Right ventricle myocardium inferior (tissue), 1 donor: ENCODE measurements around the gene TPCN1. TPM values are rescaled to one million over a fixed set of nuclear protein-coding genes. Genes with fewer than 3 reads are reported as not detected.

Experiments
- ATAC-seq: fragments of 200-7000 bp; cut with Tn5 transposase; one replicate; pipeline ENCODE4 v1.9.1; 2020; ENCODE audit warnings: mild to moderate bottlenecking, moderate library complexity
- DNase-seq: peaks from one replicate; pipeline ENCODE4 v3.0.0; 2021; ENCODE audit errors: missing footprints
- intact Hi-C: fragments of 100-400 bp; cut with DNase I; formaldehyde crosslinking; loops from one replicate; pipeline ENCODE4 v1.11.0; 2022
- total RNA-seq: library from RNA; stranded (reverse); fragmentation: NEBNext Ultra II Directional; extraction: Animal tissue kit (Norgen Biotek cat#: 25700); gene quantifications from one replicate; pipeline ENCODE4 v1.2.1, GENCODE V29; 2021
- donor health status: DM: no; HTN: yes; CAD: no; lungs with severe emphysema.

TPCN1 gene
- total RNA-seq, 1 donor from 2014 or later = 120 TPM

- intact Hi-C loops = no loop called here
- no peak for DNase-seq
- no peak for ATAC-seq
Measured at GRCh38 chr12:113316155-113316554, 94.9 kb downstream of the TPCN1 start.

DNA sequence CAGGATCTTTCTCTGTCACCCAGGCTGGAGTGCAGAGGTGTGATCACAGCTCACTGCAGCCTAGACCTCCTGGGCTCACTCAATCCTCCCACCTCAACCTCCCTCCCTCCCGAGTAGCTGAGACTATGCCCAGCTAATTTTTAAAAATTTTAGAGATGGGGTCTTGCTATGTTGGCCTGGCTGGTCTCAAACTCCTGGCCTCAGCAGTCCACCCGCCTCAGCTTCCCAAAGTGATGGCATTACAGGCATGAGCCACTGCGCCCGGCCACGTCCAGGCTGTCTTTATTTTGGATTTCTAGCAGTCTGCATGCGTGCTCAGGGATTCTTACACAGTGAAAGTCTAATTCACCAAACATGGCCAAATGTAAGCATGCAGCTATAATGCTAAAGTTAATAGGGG lies 95.9 kb downstream of the TPCN1 start:
- no peak for DNase-seq
- ATAC-seq = no peak
- intact Hi-C loops = no loop called here

DNA sequence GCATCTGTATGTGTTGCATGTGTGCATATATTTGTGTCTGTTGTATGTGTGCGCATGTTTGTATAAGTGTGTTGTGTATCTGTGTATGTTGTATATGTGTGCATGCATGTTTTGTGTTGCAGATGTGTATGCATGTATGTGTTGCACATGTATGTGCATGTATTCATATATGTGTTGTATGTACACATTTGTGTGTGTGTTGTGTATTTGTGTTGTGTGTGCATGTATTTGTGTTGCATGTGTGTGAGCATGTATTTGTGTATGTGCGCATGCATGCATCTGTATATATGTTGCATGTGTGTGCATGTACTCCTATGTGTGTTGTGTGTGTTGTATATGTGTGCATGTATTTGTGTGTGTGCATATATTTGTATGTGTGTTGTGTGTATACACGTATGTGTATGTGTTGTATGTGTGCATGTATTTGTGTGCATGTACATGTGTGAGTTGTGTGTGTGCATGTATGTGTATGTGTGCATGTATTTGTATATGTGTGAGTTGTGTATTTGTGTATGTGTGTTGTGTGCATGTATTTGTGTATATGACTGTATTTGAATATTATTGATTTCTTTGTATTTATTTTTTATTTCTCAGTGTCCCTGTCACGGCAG lies 96.9 kb downstream of the TPCN1 start:
- DNase-seq = no peak
- intact Hi-C loops = no loop called here
- ATAC-seq = no peak

DNA sequence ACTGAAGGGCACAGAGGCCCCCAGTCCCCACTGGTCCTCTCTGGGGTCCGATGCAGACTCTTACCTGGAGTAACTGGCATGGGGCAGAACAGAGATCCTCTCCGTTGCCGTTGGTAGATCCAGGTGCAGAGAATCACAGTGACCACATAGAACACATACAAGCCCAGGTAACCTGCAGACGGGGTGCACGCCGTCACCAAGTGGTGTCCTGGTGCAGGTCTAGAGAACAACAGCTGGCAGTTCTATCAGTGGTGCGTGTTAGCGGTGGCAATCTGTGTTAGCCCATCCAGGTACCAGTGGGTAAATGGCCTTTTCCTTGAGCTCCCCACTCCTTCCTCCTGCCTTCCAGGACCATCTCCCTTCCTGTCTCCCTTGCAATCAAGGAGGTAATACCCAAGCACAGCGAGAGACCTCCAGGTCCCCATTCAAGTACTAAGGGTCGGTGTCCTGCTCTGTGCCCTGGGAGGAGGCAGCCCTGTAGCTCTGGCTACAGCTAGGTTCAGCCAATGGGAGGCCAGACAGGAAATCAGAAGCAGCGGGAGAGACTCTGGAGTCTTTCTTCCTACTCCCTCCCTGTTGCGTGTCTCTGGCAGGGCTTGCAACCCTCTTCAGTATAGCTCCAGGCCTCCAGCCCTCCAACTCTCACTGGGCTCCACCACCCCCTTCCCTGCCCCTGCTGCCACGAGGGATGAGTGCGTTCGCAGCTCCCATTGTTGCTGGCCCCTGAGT lies 97.8 kb downstream of the TPCN1 start:
- ATAC-seq = no peak
- no peak for DNase-seq
- intact Hi-C loops = no loop called here

GRCh38 chr12:113320401-113320800 lies 99.1 kb downstream of the TPCN1 start:
- DNase-seq (no peak), ATAC-seq (no peak)
- intact Hi-C loops = no loop called here

GRCh38 chr12:113322343-113322742 lies 101.1 kb downstream of the TPCN1 start:
- intact Hi-C loops = no loop called here
- ATAC-seq (no peak), DNase-seq (no peak)

DNA sequence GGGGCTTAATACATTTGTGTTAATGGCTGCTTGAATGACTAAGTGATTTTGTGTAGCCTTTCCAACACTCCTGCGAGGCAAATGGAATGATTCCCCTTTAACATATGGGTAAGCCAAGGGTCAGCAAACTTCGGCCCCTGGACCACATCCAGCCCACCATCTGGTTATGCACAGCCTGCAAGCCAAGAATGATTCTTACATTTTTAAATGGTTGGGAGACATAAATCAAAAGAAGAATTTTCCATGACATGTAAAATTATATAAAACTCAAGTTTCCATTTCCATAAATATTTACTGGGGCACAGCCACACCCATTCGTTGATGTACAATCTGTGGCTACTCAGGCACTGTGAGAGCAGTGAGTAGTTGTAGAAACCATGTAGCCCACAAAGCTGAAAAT lies 104.7 kb downstream of the TPCN1 start:
- intact Hi-C loops = no loop called here
- DNase-seq (no peak), ATAC-seq (peak; percentile 80)

DNA sequence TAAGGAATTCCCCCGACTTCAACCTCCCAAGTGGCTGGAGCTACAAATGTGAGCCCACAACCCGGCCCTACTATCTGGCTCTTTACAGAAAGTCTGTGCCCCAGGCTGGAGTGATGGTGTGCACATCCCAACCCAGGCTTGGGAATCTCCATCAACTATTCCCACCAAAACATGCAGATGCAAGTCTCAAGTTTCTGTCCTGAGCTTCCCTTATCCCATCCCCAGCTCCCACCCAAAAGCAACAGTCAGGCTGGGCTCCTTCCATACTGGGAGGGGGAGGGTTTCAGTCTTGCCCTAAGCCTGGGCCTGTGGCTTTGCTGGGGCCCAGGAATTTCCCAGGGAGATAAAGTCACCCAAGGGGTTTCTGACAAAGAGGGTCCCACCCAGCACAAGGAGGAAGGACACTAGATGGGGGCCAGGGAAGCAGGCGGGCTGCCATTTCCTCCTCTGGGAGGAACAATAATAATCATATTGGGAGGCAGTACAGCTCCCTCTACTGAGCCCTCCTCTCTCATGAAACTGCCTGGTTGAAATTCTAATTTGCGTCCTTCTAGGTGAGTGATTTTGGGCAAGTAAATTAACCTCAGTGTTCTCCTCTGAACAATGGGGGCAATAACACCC lies 105.6 kb downstream of the TPCN1 start:
- no peak for DNase-seq
- intact Hi-C loops = no loop called here
- ATAC-seq = peak; percentile 32

DNA sequence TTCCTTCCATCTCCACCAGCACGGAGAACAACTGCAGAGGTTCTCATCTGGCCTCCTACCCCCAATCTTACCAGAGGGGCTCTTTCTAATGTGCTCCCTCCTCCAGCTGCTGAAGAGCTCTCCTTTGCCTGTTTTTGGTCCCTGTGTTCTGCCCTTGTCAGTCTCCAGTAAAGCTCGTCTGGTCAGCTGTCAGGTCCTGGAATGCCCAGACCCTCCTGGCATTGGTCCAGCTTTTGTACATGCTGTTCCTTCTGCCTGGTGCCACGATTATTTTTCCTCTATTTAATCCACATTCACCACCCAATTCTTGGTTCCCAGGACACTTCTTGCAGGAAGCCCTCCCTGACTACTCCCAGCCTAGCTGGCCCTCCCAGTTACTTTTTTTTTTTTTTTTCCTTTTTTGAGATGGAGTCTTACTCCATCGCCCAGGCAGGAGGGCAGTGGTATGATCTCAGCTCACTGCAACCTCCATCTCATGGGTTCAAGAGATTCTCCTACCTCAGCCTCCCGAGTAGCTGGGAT lies 107.2 kb downstream of the TPCN1 start:
- intact Hi-C loops = no loop called here
- no peak for ATAC-seq
- no peak for DNase-seq

GRCh38 chr12:113329022-113329790 lies 107.9 kb downstream of the TPCN1 start:
- intact Hi-C loops = no loop called here
- DNase-seq (no peak), ATAC-seq (no peak)

DNA sequence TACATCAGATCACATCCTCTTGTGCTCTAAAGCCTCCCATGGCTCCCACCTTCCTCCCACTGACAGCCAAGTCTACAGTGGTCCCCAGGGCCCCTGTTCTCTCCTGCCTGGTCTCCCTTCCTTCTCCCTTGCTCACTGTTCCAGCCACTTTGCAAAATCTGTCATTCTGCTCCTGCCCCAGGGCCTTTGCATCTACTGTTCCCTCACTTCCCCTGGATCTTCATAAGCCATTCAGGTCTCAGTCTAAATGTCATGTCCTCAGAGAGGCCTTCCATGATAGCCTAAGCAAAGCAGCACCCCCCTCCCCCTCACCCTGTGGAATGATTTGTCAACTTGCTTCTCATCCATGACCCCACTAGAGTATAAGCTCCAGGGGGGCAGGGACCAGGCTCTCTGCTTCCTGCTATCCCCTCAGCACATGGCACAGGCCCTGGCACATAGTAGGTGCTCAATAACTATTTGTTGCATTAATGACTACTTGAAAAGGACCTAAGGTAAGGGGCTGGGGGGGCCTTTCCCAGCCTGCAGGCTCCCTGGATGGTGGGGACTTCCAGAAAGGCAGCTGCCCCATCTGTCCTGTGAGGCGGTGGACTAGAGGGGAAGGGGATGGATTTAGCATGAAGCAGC lies 108.6 kb downstream of the TPCN1 start:
- intact Hi-C loops = no loop called here
- DNase-seq (no peak), ATAC-seq (no peak)

- DNase-seq (no peak), ATAC-seq (no peak)
- intact Hi-C loops = no loop called here
Measured at GRCh38 chr12:113330505-113330904, 109.2 kb downstream of the TPCN1 start.

DNA sequence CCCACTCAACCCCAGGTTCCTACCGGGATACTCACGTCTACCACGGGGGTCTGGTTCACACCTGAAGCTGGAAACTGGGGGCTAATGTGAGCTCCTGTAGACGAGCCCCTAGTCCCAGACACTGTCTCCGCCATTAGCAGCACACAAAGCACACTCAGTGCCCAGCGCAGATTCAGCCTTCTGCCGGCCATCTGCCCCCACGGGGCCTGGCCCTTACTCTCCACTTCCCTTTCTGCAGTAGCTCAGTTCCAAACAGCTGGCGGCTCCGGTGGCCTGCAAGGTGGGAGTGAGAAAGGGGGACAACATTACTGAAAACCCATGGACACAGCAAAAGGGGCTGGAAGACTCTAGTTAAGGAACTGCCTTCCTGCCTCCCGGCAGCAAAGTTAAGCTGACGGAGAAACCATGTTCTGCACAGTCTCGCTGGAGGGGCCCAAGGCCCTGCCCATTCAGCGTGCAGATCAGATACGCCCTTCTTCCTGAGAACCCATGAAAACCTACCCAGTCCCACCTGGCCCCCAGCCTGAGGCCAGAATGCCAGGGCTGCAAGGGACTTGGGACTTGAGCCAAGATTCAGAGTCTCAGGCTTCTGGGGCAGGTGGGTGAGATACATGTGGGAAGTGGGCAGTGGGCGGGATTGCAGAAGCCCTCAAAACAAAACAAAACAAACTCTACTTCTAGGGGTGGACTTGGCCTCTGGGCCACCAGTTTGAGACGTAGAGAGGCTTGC lies 111.6 kb downstream of the TPCN1 start:
- intact Hi-C loops = no loop called here
- DNase-seq = no peak

DNA sequence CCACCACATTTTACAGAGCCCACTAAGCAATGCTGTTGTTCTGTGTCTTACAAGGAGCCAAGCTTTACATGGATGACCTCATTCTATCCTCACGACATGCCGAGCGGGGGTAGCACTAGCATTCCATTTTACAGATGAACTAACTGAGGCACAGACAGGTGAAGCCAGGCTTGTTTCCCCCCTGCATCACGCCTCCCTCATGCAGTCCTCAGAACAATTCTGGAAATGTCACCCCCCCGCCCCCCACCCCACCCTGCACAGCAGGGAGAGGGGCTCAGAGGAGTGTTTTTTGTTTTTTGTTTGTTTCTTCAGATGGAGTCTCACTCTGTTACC lies 112.1 kb downstream of the TPCN1 start:
- ATAC-seq = no peak
- intact Hi-C loops = no loop called here
- no peak for DNase-seq

More for the DNA sequence above, 111.6 kb downstream of the TPCN1 start:
- ATAC-seq = no peak

GRCh38 chr12:113333877-113334785 lies 112.9 kb downstream of the TPCN1 start:
- peak; percentile 80 for DNase-seq
- intact Hi-C loops = loop anchor here (2.0 kb wide), 1 partner anchor 25 kb away; the partner anchor contains the start of gene PLBD2
- no peak for ATAC-seq

GRCh38 chr12:113334786-113335539 lies 113.7 kb downstream of the TPCN1 start, which contains the start of gene SLC8B1:
TSS of gene SLC8B1 (minus strand) at chr12:113335109. CDS start at chr12:113332878, 2,231 bp downstream.
- ATAC-seq = peak; percentile 99
- peak; percentile 96 for DNase-seq
- intact Hi-C loops = loop anchor here (2.0 kb wide), 1 partner anchor 24 kb away; the partner anchor contains the start of gene PLBD2
